Tibial nerve (tissue), 4 donors: ENCODE data around the gene CPXM2.

Experiments
- CTCF ChIP-seq, 5 experiments: fragments of 200-600 bp in 3 of 5; fragments of 450-650 bp in 2 of 5; sonication (generic) in 3 of 5; IDR thresholded peaks; one replicate each; pipeline ENCODE4 v1.5.1; 2016 to 2019; ENCODE audit warnings: antibody characterized with exemption in 5 of 5, mild to moderate bottlenecking in 3 of 5, moderate library complexity in 2 of 5
- EP300 ChIP-seq, 2 donors: sonication (generic); formaldehyde crosslinking; IDR thresholded peaks; one replicate each; pipeline ENCODE4 v1.6.1; 2017; ENCODE audit warnings: antibody characterized with exemption in 2 of 2, mild to moderate bottlenecking in 1 of 2
- POLR2A ChIP-seq, 2 donors: fragments of 450-650 bp; IDR thresholded peaks; one replicate each; pipeline ENCODE4 v1.6.1; 2017; ENCODE audit warnings: antibody characterized with exemption in 2 of 2, mild to moderate bottlenecking in 2 of 2, moderate library complexity in 2 of 2

GRCh38 chr10:123934846-123935245 is 43.2 kb upstream of the CPXM2 start:
- TF ChIP-seq EP300 (IDR thresholded peaks at IDR 0.05) = no peak
- TF ChIP-seq CTCF (IDR thresholded peaks at IDR 0.05) = no peak
- no peak for TF ChIP-seq POLR2A (IDR thresholded peaks at IDR 0.05)
